Spleen (tissue), 7 donors: ENCODE measurements around the gene CLEC2B.

Experiments used
- CTCF ChIP-seq, 11 experiments: fragments of 200-600 bp in 7 of 11; fragments of 450-650 bp in 4 of 11; sonication (generic) in 4 of 11; IDR thresholded peaks in 8 of 11; conservative IDR thresholded peaks in 3 of 11; 1 replicate in 7 of 11; 2 replicates in 4 of 11; pipeline versions ENCODE4 v1.4.0 to v1.8.0; 2016 to 2021; ENCODE audit warnings: antibody characterized with exemption in 11 of 11, inconsistent platforms in 4 of 11, mild to moderate bottlenecking in 1 of 11
- POLR2AphosphoS5 ChIP-seq, 3 donors: sonication (generic); formaldehyde crosslinking; IDR thresholded peaks; one replicate each; pipeline ENCODE4 v1.5.1; 2017; ENCODE audit warnings: antibody characterized with exemption in 3 of 3
- donor health status: DM: no; HTN: no; CAD: no; lungs with moderate emphysema.
- donor health status: DM: no; HTN: no; CAD: no.
- donor health status: DM: no; HTN: no; CAD: no.

- TF ChIP-seq CTCF (IDR thresholded peaks at IDR 0.05 in 8 of 11, conservative IDR thresholded peaks at IDR 0.05 in 3 of 11) (no peak), POLR2AphosphoS5 (IDR thresholded peaks at IDR 0.05) (no peak)
Observed at GRCh38 chr12:9809866-9810265, 59.3 kb downstream of the CLEC2B start.
